ENCODE measurements around the gene C5orf24. TPM values are rescaled to one million over a fixed set of nuclear protein-coding genes. Genes with fewer than 3 reads are reported as not detected.

The C5orf24 gene
- total RNA-seq, 1 donor from 2014 or later: 81.7 TPM

DNA sequence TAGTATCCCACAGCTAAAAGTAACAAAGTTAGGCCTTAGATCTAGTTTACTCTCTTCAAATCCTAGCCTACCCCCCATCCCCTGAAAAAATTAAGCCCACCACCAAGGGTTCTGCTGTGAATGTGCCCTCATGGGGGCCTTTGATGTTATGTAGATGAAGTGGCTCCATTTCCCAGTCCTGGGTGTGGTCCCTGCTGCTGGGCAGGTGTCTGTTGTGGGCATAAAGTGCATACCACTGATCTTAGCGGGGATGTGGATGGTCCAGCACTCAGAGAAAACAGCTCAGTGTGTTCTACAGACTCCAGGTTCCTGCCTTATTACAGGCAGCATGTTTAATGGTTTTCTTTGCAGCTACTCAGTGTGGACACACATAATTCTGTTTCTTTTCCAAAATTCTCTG lies 61.0 kb downstream of the C5orf24 start:
- H3K27ac Mint-ChIP-seq (ENCODE audit: unreplicated experiment): peak overlapping the region; percentile 97

More for the DNA sequence above, 61.0 kb downstream of the C5orf24 start:
- H3K4me1 Mint-ChIP-seq (ENCODE audit: unreplicated experiment): peaks cover 10% of the 10 kb centered on the region
- H3K27me3 Mint-ChIP-seq (ENCODE audit: unreplicated experiment): no peaks in the 10 kb centered on the region
- no peaks in the 10 kb centered on the region for H3K36me3 Mint-ChIP-seq (ENCODE audit: unreplicated experiment)
- TF ChIP-seq, protein P1, sequence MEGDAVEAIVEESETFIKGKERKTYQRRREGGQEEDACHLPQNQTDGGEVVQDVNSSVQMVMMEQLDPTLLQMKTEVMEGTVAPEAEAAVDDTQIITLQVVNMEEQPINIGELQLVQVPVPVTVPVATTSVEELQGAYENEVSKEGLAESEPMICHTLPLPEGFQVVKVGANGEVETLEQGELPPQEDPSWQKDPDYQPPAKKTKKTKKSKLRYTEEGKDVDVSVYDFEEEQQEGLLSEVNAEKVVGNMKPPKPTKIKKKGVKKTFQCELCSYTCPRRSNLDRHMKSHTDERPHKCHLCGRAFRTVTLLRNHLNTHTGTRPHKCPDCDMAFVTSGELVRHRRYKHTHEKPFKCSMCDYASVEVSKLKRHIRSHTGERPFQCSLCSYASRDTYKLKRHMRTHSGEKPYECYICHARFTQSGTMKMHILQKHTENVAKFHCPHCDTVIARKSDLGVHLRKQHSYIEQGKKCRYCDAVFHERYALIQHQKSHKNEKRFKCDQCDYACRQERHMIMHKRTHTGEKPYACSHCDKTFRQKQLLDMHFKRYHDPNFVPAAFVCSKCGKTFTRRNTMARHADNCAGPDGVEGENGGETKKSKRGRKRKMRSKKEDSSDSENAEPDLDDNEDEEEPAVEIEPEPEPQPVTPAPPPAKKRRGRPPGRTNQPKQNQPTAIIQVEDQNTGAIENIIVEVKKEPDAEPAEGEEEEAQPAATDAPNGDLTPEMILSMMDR (IDR thresholded peaks at IDR 0.05): no peak
- DNase-seq (ENCODE audit: extremely low spot score, unreplicated experiment): no peak
- no peak overlapping the region for H3K4me3 Mint-ChIP-seq (ENCODE audit: unreplicated experiment)
- no peaks in the 10 kb centered on the region for H3K9me3 Mint-ChIP-seq (ENCODE audit: unreplicated experiment)

Other genes with a start within 250 kb of the C5orf24 start
- 70.6 and 75.0 TPM in 2 replicates for gene SAR1B, start 213.1 kb upstream of the C5orf24 start, total RNA-seq
- gene SEC24A, start 197.2 kb upstream of the C5orf24 start, total RNA-seq: 37.2 and 38.9 TPM in 2 replicates
- 48.7 and 49.6 TPM in 2 replicates for gene CAMLG, start 107.4 kb upstream of the C5orf24 start, total RNA-seq
- gene DDX46, start 87.2 kb upstream of the C5orf24 start, total RNA-seq: 46.1 and 55.3 TPM in 2 replicates
- gene TXNDC15, start 28.4 kb downstream of the C5orf24 start, total RNA-seq: 68.2 and 75.7 TPM in 2 replicates
- gene PCBD2, start 59.2 kb downstream of the C5orf24 start, total RNA-seq: 8.5 and 11.8 TPM in 2 replicates
- gene CATSPER3, start 121.9 kb downstream of the C5orf24 start, total RNA-seq: not detected in 2 replicates
- 0.13 TPM in 1 of 2 replicates, not detected in the other for gene PITX1, start 188.3 kb downstream of the C5orf24 start, total RNA-seq